Prostate gland (tissue), 2 donors: ENCODE data around the gene ACOXL. TPM values are rescaled to one million over a fixed set of nuclear protein-coding genes. Genes with fewer than 3 reads are reported as not detected.

Experiments used
- DNase-seq: peaks from one replicate; pipeline ENCODE4 v3.0.0-alpha.2; 2019; ENCODE audit warnings: low spot score
- H3K27ac ChIP-seq, 2 donors: fragments of 200-600 bp; sonication (generic); 2 replicates each; pipeline ENCODE4 v1.5.1; 2017 to 2019
- H3K27me3 ChIP-seq: fragments of 200-600 bp; sonication (generic); replicated peaks from 2 replicates; pipeline ENCODE4 v1.5.1; 2019; ENCODE audit not compliant: insufficient read depth
- H3K36me3 ChIP-seq, 2 donors: fragments of 200-600 bp; sonication (generic); 1 replicate in 1 of 2; 2 replicates in 1 of 2; pipeline versions ENCODE4 v1.5.1 to v1.8.1; 2017 to 2019
- H3K4me1 ChIP-seq: fragments of 200-600 bp; sonication (generic); replicated peaks from 2 replicates; pipeline ENCODE4 v1.5.1; 2019
- H3K4me3 ChIP-seq, 2 donors: fragments of 200-600 bp; sonication (generic); 2 replicates each; pipeline ENCODE4 v1.5.1; 2017 to 2019
- H3K9me3 ChIP-seq: fragments of 200-600 bp; sonication (generic); 2 replicates; pipeline ENCODE4 v1.5.1; 2017
- POLR2A ChIP-seq: fragments of 450-650 bp; IDR thresholded peaks from one replicate; pipeline ENCODE4 v1.6.1; 2016; ENCODE audit warnings: antibody characterized with exemption, mild to moderate bottlenecking
- POLR2AphosphoS5 ChIP-seq: sonication (generic); formaldehyde crosslinking; IDR thresholded peaks from one replicate; pipeline ENCODE4 v1.6.1; 2017; ENCODE audit warnings: antibody characterized with exemption
- WGBS: methylation state at CpG from one replicate; pipeline ENCODE4 v1.1.5; 2018; 5-methylcytosine and 5-hydroxymethylcytosine counted together
- intact Hi-C: fragments of 100-400 bp; cut with DNase I; formaldehyde crosslinking; loops from one replicate; pipeline ENCODE4 v1.14.2; 2022
- total RNA-seq, 2 donors: library from RNA; depleted of rRNA; stranded (reverse); fragments of >200 nt; gene quantifications; one replicate each; pipeline ENCODE4 v1.1.0, GENCODE V29; 2016
- TF ChIP-seq, protein P1 (sequence below), 4 experiments: fragments of 200-600 bp in 2 of 4; fragments of 450-650 bp in 2 of 4; sonication (generic) in 2 of 4; IDR thresholded peaks; 1 replicate in 3 of 4; 2 replicates in 1 of 4; pipeline ENCODE4 v1.5.1; 2016 to 2019; ENCODE audit warnings: antibody characterized with exemption in 4 of 4, mild to moderate bottlenecking in 2 of 4, moderate library complexity in 2 of 4

ACOXL gene
- total RNA-seq, 2 donors from 2014 or later, result 8.0 to 8.3 TPM

DNA sequence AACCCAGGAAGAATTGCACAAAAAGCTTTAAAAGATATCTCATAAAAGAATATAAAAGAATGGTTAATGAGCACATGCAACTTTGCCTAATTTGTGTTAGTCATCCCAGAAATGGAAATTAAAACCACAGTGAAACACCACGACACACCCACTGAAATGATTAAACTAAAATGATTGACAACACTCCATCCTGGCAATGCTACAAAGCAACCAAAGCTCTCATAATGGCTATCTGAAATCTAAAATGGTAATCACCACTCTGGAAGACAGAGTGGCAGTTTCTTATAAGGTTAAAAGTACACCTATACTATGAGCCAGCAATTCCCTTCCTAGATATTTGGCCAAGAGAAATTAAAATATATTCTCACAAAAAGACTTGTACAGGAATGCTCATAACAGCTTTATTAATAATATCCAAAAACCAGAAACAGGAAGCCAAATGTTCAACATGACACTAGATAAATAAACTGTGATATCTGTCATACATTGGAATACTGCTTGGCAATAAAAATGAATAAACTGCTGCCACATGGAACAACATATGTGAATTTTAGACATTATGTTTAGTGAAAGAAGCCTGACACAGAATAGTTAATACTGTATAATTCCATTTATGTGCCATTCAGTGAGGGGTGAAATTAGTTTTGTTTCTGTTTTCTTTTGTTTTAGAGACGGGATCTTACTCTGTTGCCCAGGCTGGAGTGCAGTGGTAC, 283.1 kb downstream of the ACOXL start:
- intact Hi-C loops, result no loop called here
- Histone ChIP-seq H3K36me3 (no peaks in the 10 kb centered on the region), H3K4me1 (no peaks in the 10 kb centered on the region), H3K27ac (no peak overlapping the region), H3K27me3 (no peaks in the 10 kb centered on the region), H3K9me3 (no peaks in the 10 kb centered on the region), H3K4me3 (no peak overlapping the region)
- no peak for DNase-seq
- 64% methylated on average over 2 of the region's 2 CpGs for WGBS
- TF ChIP-seq, protein P1, sequence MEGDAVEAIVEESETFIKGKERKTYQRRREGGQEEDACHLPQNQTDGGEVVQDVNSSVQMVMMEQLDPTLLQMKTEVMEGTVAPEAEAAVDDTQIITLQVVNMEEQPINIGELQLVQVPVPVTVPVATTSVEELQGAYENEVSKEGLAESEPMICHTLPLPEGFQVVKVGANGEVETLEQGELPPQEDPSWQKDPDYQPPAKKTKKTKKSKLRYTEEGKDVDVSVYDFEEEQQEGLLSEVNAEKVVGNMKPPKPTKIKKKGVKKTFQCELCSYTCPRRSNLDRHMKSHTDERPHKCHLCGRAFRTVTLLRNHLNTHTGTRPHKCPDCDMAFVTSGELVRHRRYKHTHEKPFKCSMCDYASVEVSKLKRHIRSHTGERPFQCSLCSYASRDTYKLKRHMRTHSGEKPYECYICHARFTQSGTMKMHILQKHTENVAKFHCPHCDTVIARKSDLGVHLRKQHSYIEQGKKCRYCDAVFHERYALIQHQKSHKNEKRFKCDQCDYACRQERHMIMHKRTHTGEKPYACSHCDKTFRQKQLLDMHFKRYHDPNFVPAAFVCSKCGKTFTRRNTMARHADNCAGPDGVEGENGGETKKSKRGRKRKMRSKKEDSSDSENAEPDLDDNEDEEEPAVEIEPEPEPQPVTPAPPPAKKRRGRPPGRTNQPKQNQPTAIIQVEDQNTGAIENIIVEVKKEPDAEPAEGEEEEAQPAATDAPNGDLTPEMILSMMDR (IDR thresholded peaks at IDR 0.05), result no peak
- TF ChIP-seq POLR2AphosphoS5, result no peak
- no peak for TF ChIP-seq POLR2A

DNA sequence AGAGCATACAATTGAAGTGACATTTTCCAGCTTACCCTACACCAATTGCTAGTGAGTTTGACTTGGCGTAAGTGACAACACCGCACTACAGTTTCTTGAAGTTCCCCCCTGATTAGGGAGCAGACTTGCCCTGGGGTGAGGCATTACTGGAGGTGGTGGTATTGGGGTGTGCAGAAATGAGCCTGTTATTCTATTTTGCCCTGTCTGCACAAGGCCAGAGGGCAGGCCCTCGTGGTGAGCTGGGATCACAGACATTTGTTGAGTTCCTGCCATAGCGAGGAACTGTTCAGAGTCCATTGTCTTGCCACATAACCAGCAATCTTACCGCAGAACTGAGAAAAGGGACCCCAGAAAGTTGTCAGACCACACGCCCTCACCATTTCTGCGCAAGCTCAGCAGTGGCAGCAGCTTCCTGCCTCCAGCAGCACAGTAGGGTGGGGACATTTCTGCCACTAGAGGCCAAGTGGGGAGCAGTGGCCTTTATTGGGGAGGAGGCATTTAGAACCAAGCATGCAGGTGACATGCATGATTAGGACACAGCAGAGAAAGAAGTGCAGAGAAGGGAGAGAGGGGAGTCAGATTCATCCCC, 284.8 kb downstream of the ACOXL start:
- H3K36me3 ChIP-seq, result no peaks in the 10 kb centered on the region
- H3K4me3 ChIP-seq, result no peak overlapping the region
- no peaks in the 10 kb centered on the region for H3K4me1 ChIP-seq
- TF ChIP-seq, protein P1 (IDR thresholded peaks at IDR 0.05), result no peak
- TF ChIP-seq POLR2A (no peak), POLR2AphosphoS5 (no peak)
- no peaks in the 10 kb centered on the region for H3K27me3 ChIP-seq
- intact Hi-C loops, result no loop called here
- H3K9me3 ChIP-seq, result no peaks in the 10 kb centered on the region
- no peak for DNase-seq
- 86% methylated on average over 7 of the region's 7 CpGs for WGBS
- H3K27ac ChIP-seq, result no peak overlapping the region

DNA sequence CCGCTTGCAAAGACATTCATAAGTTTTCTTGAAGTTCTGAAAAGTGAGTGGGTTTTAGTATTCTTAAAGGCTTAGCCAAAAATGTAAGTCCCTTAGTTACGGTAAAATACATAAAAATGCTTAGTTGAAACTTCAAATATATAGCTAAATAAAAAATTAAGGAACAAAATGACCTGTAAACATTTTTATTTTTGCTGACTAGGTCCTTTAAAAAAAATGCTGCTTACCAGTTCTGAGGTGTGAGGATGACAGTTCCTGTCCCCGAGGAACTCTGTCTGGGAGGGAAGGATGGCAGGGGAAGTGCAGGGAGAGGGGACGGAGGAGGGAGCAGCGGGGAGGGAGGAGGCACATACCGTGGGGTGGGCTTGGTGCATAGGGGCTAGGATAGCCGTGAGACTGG, 285.5 kb downstream of the ACOXL start:
- no peak overlapping the region for H3K27ac ChIP-seq
- H3K9me3 ChIP-seq, result no peaks in the 10 kb centered on the region
- no peak overlapping the region for H3K4me3 ChIP-seq
- no peaks in the 10 kb centered on the region for H3K4me1 ChIP-seq
- intact Hi-C loops, result no loop called here
- no peaks in the 10 kb centered on the region for H3K27me3 ChIP-seq
- TF ChIP-seq, protein P1 (IDR thresholded peaks at IDR 0.05), result no peak
- WGBS, result 74% methylated on average over 7 of the region's 7 CpGs
- no peaks in the 10 kb centered on the region for H3K36me3 ChIP-seq
- no peak for DNase-seq

DNA sequence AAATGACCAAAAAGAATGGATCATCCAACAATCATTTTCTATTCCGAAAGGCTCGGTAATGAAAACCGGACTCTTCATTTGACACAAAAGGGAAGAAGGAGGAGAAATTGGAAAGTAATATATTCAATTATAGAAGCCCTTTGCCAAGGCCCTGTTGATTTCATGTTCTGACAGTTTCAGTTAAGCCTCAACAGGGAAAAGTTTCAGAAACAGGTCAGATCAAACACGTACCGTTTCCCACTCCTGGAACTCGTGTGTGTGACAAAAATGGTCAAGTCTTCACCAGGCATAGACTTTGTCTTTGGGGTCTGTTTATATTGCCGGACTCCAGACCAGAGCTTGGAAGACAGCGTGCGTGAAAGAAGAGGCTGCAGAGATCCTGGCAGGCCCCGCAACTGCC, 287.0 kb downstream of the ACOXL start:
- H3K27me3 ChIP-seq, result no peaks in the 10 kb centered on the region
- H3K4me1 ChIP-seq, result no peaks in the 10 kb centered on the region
- intact Hi-C loops, result no loop called here
- no peak overlapping the region for H3K4me3 ChIP-seq
- no peaks in the 10 kb centered on the region for H3K36me3 ChIP-seq
- H3K9me3 ChIP-seq, result no peaks in the 10 kb centered on the region
- no peak for DNase-seq
- 83% methylated on average over 10 of the region's 10 CpGs for WGBS
- TF ChIP-seq, protein P1 (IDR thresholded peaks at IDR 0.05), result no peak
- TF ChIP-seq POLR2AphosphoS5 (no peak), POLR2A (no peak)
- H3K27ac ChIP-seq, result no peak overlapping the region

DNA sequence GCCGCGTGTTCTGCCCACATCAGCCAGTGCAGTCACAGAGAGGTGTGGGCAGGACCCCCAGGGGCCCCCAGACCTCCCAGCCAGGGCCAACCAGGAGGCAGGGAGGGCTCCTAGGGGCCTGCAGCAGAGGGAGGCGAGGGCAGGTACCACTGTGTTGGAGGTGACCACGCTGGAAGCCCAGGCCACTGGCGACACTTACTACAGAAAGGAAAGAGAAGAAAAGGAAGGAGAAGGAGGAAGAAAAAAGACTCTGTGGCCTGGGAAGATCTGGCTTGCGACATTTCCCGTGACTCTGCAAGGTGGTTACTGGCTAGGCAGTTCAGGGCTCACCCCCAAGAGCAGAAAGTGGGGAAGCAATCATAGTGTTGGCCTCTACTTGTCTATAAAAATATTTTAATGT, 290.3 kb downstream of the ACOXL start:
- no peak overlapping the region for H3K27ac ChIP-seq
- TF ChIP-seq POLR2AphosphoS5 (no peak), POLR2A (no peak)
- TF ChIP-seq, protein P1 (IDR thresholded peaks at IDR 0.05), result no peak
- H3K27me3 ChIP-seq, result no peaks in the 10 kb centered on the region
- H3K9me3 ChIP-seq, result no peaks in the 10 kb centered on the region
- DNase-seq, result no peak
- 82% methylated on average over 7 of the region's 7 CpGs for WGBS
- intact Hi-C loops, result no loop called here
- no peaks in the 10 kb centered on the region for H3K4me1 ChIP-seq
- H3K4me3 ChIP-seq, result no peak overlapping the region
- H3K36me3 ChIP-seq, result no peaks in the 10 kb centered on the region
